ENCODE measurements around the gene PTPN11. TPM values are rescaled to one million over a fixed set of nuclear protein-coding genes. Genes with fewer than 3 reads are reported as not detected.
"Not testable (repeated sequence)": the region's sequence is repeated elsewhere in the genome, so short reads cannot be mapped to it uniquely, and the experiment has no call there.

PTPN11 gene
- total and polyA plus RNA-seq, 10 of the 15 experiments (the other 5 are each of a cell fraction or from before 2014, with no cell fraction given), result 14.6 to 85.2 (median 58.6) TPM

- no peak for TF ChIP-seq PRDM15 (CRISPR knock-in tag; IDR thresholded peaks at IDR 0.05)
- TF ChIP-seq RFX5 (IDR thresholded peaks at IDR 0.05; ENCODE audit: low read depth, low read length), result no peak
- TF ChIP-seq, protein P1, sequence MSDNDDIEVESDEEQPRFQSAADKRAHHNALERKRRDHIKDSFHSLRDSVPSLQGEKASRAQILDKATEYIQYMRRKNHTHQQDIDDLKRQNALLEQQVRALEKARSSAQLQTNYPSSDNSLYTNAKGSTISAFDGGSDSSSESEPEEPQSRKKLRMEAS (IDR thresholded peaks at IDR 0.05; ENCODE audit: low read depth, low read length), result no peak
- no peak for TF ChIP-seq YY1 (IDR thresholded peaks at IDR 0.05; ENCODE audit: low read depth, low read length)
- TF ChIP-seq, protein P2, sequence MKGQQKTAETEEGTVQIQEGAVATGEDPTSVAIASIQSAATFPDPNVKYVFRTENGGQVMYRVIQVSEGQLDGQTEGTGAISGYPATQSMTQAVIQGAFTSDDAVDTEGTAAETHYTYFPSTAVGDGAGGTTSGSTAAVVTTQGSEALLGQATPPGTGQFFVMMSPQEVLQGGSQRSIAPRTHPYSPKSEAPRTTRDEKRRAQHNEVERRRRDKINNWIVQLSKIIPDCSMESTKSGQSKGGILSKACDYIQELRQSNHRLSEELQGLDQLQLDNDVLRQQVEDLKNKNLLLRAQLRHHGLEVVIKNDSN (IDR thresholded peaks at IDR 0.05; ENCODE audit: borderline replicate concordance, extremely low read length, insufficient read depth, low read depth, low read length), result no peak
- TF ChIP-seq GATAD2B (conservative IDR thresholded peaks at IDR 0.05; ENCODE audit: low read depth), result no peak
- TF ChIP-seq, protein P3, sequence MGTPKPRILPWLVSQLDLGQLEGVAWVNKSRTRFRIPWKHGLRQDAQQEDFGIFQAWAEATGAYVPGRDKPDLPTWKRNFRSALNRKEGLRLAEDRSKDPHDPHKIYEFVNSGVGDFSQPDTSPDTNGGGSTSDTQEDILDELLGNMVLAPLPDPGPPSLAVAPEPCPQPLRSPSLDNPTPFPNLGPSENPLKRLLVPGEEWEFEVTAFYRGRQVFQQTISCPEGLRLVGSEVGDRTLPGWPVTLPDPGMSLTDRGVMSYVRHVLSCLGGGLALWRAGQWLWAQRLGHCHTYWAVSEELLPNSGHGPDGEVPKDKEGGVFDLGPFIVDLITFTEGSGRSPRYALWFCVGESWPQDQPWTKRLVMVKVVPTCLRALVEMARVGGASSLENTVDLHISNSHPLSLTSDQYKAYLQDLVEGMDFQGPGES (IDR thresholded peaks at IDR 0.05), result no peak
- TF ChIP-seq SKIL (IDR thresholded peaks at IDR 0.05; ENCODE audit: low read depth, poor library complexity, severe bottlenecking), result no peak
- no peak for TF ChIP-seq HCFC1 (IDR thresholded peaks at IDR 0.05; ENCODE audit: low read length)
- no peak for TF ChIP-seq JUND (IDR thresholded peaks at IDR 0.05; ENCODE audit: low read depth, low read length)
- TF ChIP-seq SREBF2 (IDR thresholded peaks at IDR 0.05; ENCODE audit: low read length), result no peak
Observed at GRCh38 chr12:112433551-112433950, 14.8 kb downstream of the PTPN11 start (continued).

DNA sequence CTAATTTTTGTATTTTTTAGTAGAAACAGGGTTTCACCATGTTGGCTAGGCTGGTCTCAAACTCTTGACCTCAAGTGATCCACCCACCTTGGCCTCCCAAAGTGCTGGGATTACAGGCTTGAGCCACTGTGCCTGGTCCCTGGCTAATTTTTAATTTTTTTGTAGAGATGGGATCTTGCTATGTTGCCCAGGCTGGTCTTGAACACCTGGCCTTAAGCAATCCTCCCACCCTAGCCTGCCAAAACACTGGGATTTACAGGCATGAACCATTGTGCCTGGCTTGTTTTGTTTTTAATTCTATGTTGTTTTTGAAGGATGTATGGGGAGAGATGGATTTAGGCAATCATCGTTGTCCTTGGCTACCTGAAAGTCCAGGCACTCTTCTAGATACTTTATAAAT lies 19.9 kb downstream of the PTPN11 start:
- H3K27me3 ChIP-seq (replicated peaks in 1 of 2; ENCODE audit: control insufficient read depth in 2 of 2, insufficient read depth in 2 of 2, low read length in 1 of 2); FAIRE-seq; H3K9me3 ChIP-seq (replicated peaks; ENCODE audit: control insufficient read depth, insufficient read depth, low read length); H3K4me3 ChIP-seq; POLR2A ChIA-PET; RAD21 ChIA-PET (ENCODE audit: unreplicated experiment); H3K9ac ChIP-seq (ENCODE audit: control insufficient read depth, insufficient read depth, low read length); H3K4me1 ChIP-seq (ENCODE audit: control insufficient read depth, insufficient read depth, low read length); H3K4me2 ChIP-seq (ENCODE audit: control insufficient read depth, insufficient read depth); SMC1A ChIA-PET (ENCODE audit: uncharacterized antibody, unreplicated experiment); H3K27ac ChIP-seq (ENCODE audit: control insufficient read depth, insufficient read depth); intact Hi-C loops (cut with micrococcal nuclease; ENCODE audit: unreplicated experiment); ATAC-seq; H4K20me1 ChIP-seq (ENCODE audit: control insufficient read depth, insufficient read depth); DNase-seq (ENCODE audit: low read depth, low spot score); BruUV-seq (replicated peaks); CTCF ChIA-PET; H3K36me3 ChIP-seq (ENCODE audit: control insufficient read depth in 2 of 2, insufficient read depth in 2 of 2, low read length in 1 of 2); H2AFZ ChIP-seq (ENCODE audit: control insufficient read depth, low read depth, low read length); H3K79me2 ChIP-seq (ENCODE audit: control insufficient read depth, insufficient read depth, low read length); in situ Hi-C loops (cut with MboI): not testable (repeated sequence)
- WGBS (ENCODE audit: insufficient coverage, insufficient replicate concordance, low lambda C conversion rate, missing lambda C conversion rate), result 94% methylated on average over 1 of the region's 1 CpG

All from GM12878 (cell line).